Measurements from ENCODE around the gene ADSL.

GRCh38 chr22:40309631-40310030, 36.7 kb upstream of the ADSL start:
- TF ChIP-seq, protein P1, sequence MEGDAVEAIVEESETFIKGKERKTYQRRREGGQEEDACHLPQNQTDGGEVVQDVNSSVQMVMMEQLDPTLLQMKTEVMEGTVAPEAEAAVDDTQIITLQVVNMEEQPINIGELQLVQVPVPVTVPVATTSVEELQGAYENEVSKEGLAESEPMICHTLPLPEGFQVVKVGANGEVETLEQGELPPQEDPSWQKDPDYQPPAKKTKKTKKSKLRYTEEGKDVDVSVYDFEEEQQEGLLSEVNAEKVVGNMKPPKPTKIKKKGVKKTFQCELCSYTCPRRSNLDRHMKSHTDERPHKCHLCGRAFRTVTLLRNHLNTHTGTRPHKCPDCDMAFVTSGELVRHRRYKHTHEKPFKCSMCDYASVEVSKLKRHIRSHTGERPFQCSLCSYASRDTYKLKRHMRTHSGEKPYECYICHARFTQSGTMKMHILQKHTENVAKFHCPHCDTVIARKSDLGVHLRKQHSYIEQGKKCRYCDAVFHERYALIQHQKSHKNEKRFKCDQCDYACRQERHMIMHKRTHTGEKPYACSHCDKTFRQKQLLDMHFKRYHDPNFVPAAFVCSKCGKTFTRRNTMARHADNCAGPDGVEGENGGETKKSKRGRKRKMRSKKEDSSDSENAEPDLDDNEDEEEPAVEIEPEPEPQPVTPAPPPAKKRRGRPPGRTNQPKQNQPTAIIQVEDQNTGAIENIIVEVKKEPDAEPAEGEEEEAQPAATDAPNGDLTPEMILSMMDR (conservative IDR thresholded peaks at IDR 0.05 in 1 of 2, IDR thresholded peaks at IDR 0.05 in 1 of 2; ENCODE audit: extremely low read depth in 1 of 2, insufficient read depth in 1 of 2, low read depth in 1 of 2, low read length in 2 of 2), result no peak
- TF ChIP-seq EZH2 (IDR thresholded peaks at IDR 0.05; ENCODE audit: borderline replicate concordance, low read length), result no peak

All from mammary epithelial cell (primary cell).